ENCODE results near the gene RSRC2. TPM values are rescaled to one million over a fixed set of nuclear protein-coding genes. Genes with fewer than 3 reads are reported as not detected.
A peak's percentile ranks its signal among the peaks of the same experiment; 100 is the strongest.
"Not testable (repeated sequence)": the region's sequence is repeated elsewhere in the genome, so short reads cannot be mapped to it uniquely, and the experiment has no call there.

Gene RSRC2
- 258 TPM for total RNA-seq

DNA sequence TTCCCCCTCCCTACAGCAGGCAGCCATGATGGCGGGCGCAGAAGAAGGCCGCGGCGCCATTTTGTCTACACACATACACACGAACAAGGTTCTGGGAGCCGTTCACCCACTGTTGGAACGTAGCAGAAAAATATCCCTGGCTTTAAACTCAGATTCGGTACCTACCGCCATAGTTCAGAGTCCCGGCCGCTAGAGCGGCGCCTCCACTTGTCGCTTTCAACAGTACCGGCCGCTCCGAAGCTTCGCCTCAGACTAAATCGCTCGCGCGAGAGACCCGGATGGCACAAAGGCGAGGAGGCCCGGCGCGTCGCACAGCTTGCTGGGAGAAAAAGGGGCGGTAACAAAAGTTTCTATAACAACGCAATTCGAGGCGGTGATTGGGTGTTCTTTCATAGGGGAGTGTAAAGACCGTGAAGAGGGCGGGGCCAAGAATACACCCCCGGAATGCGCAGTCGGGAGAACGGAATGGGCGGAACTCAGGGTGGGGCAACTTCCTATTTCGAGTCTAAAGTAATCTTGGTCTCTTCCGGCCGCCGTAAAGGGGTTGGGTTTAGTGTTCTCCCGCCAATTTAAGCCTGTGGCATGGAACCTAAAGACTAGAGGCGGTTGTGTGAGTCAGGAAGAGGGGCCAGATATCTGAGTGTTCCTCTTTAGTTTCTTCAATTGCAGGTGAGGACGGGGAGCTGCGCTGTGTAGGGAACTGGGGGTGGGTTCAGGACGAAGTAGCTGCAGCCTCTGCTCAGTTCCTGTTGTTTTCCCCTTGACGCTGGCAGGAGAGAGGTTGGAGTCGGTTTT, at the start of gene RSRC2, which contains the start of gene KNTC1:
TSS of gene RSRC2 (minus strand) at position 254 of the 795 bp plus-strand sequence. CDS start at position 171, 83 bp downstream.
TSS of gene KNTC1 (plus strand) at position 567 of the 795 bp plus-strand sequence. CDS start 2,815 bp downstream, outside the sequence.
- Histone ChIP-seq H3K4me3 (ENCODE audit: low read length) (peak within 1 kb of the TSS; percentile 100), H3K9me3 (ENCODE audit: low read depth, low read length) (no peaks in the 10 kb centered on the region), H3K4me1 (ENCODE audit: insufficient read depth, low read length) (peaks cover 41% of the 10 kb centered on the region), H3K27me3 (ENCODE audit: insufficient read depth, low read length) (no peaks in the 10 kb centered on the region)

DNA sequence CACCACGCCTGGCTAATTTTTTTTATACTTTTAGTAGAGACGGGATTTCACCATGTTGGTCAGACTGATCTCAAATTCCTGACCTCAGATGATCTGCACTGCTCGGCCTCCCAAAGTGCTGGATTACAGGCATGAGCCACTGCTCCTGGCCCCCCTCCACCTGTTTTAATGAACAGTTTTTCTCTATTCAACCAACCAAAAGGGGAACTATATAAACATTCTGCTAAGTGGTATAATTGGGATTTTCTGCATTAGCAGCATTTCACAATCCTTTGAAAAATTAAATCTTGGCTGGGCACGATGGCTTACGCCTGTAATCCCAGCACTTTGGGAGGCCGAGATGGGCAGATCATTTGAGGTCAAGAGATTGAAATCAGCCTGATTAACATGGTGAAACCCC, 45.1 kb upstream of the RSRC2 start:
- no peaks in the 10 kb centered on the region for H3K4me1 ChIP-seq (ENCODE audit: insufficient read depth, low read length)
- H3K27me3 ChIP-seq (ENCODE audit: insufficient read depth, low read length): no peaks in the 10 kb centered on the region
- no peak overlapping the region for H3K4me3 ChIP-seq (ENCODE audit: low read length)
- no peaks in the 10 kb centered on the region for H3K9me3 ChIP-seq (ENCODE audit: low read depth, low read length)

DNA sequence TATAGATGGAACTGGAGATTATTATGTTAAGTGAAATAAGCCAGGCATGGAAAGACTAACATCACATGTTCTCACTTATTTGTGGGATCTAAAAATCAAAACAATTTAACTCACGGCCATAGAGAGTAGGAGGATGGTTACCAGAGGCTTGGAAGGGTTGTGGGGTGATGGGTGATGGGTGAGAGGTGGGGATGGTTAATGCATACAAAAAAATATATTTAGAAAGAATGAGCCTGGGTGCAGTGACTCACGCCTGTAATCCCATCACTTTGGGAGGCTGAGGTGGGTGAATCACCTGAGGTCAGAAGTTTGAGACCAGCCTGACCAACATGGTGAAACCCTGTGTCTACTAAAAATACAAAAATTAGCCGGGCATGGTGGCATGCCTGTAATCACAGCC, 43.3 kb upstream of the RSRC2 start:
- not testable (repeated sequence) for H3K4me1 ChIP-seq (ENCODE audit: insufficient read depth, low read length); H3K27me3 ChIP-seq (ENCODE audit: insufficient read depth, low read length); H3K9me3 ChIP-seq (ENCODE audit: low read depth, low read length); H3K4me3 ChIP-seq (ENCODE audit: low read length)

GRCh38 chr12:122569288-122569687, 42.6 kb upstream of the RSRC2 start:
- Histone ChIP-seq H3K4me1 (ENCODE audit: insufficient read depth, low read length) (no peaks in the 10 kb centered on the region), H3K4me3 (ENCODE audit: low read length) (no peak overlapping the region), H3K9me3 (ENCODE audit: low read depth, low read length) (no peaks in the 10 kb centered on the region), H3K27me3 (ENCODE audit: insufficient read depth, low read length) (no peaks in the 10 kb centered on the region)

GRCh38 chr12:122566816-122567215, 40.1 kb upstream of the RSRC2 start:
- not testable (repeated sequence) for H3K27me3 ChIP-seq (ENCODE audit: insufficient read depth, low read length); H3K9me3 ChIP-seq (ENCODE audit: low read depth, low read length); H3K4me1 ChIP-seq (ENCODE audit: insufficient read depth, low read length); H3K4me3 ChIP-seq (ENCODE audit: low read length)

- no peak overlapping the region for H3K4me3 ChIP-seq (ENCODE audit: low read length)
- H3K9me3 ChIP-seq (ENCODE audit: low read depth, low read length): no peaks in the 10 kb centered on the region
- no peaks in the 10 kb centered on the region for H3K27me3 ChIP-seq (ENCODE audit: insufficient read depth, low read length)
- no peaks in the 10 kb centered on the region for H3K4me1 ChIP-seq (ENCODE audit: insufficient read depth, low read length)
Measured at GRCh38 chr12:122563361-122563760, 36.6 kb upstream of the RSRC2 start.

- Histone ChIP-seq H3K9me3 (ENCODE audit: low read depth, low read length) (no peaks in the 10 kb centered on the region), H3K4me1 (ENCODE audit: insufficient read depth, low read length) (no peaks in the 10 kb centered on the region), H3K27me3 (ENCODE audit: insufficient read depth, low read length) (no peaks in the 10 kb centered on the region), H3K4me3 (ENCODE audit: low read length) (no peak overlapping the region)
Measured at GRCh38 chr12:122560138-122560537, 33.4 kb upstream of the RSRC2 start.

GRCh38 chr12:122558745-122559641, 32.3 kb upstream of the RSRC2 start:
- H3K9me3 ChIP-seq (ENCODE audit: low read depth, low read length): no peaks in the 10 kb centered on the region
- H3K4me3 ChIP-seq (ENCODE audit: low read length): no peak overlapping the region
- no peaks in the 10 kb centered on the region for H3K27me3 ChIP-seq (ENCODE audit: insufficient read depth, low read length)
- H3K4me1 ChIP-seq (ENCODE audit: insufficient read depth, low read length): no peaks in the 10 kb centered on the region

DNA sequence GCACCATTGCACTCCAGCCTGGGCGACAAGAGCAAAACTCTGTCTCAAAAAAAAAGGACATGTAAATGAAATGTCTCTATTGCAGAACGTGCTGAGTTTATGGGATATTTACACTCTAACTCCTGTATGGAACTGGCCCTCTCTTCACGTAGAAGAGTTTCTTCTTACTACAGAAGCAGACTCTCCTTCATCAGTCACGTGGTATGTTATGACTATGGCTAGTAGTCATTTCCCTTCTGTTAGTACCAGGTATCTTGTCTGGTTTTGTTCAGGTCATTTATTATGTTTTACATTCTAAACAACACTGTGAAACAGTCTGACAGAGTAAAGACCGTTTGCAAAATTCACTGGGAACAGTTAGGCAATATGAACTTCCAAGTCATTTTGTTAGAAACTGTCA, 20.6 kb upstream of the RSRC2 start:
- no peaks in the 10 kb centered on the region for H3K4me1 ChIP-seq (ENCODE audit: insufficient read depth, low read length)
- no peaks in the 10 kb centered on the region for H3K27me3 ChIP-seq (ENCODE audit: insufficient read depth, low read length)
- H3K4me3 ChIP-seq (ENCODE audit: low read length): no peak overlapping the region
- no peaks in the 10 kb centered on the region for H3K9me3 ChIP-seq (ENCODE audit: low read depth, low read length)

DNA sequence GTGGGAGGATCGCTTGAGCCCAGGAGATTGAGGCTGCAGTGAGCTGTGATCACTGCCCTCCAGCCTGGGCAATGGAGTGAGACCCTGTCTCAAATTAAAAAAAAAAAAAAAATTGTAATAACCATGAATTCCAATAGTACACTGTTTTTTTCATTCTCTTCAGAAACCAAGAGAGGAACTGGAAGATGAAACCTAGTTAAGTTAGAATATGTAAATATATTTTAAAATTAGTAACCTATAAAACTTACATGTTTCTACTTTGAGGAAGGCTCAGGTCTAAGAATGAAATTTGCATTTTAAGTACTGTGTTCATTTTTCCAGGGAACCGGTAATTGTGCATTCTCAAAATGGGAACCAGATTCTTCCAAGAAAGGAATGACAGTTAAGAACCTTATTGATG, 19.1 kb upstream of the RSRC2 start:
- no peaks in the 10 kb centered on the region for H3K27me3 ChIP-seq (ENCODE audit: insufficient read depth, low read length)
- H3K4me3 ChIP-seq (ENCODE audit: low read length): no peak overlapping the region
- H3K9me3 ChIP-seq (ENCODE audit: low read depth, low read length): no peaks in the 10 kb centered on the region
- no peaks in the 10 kb centered on the region for H3K4me1 ChIP-seq (ENCODE audit: insufficient read depth, low read length)

DNA sequence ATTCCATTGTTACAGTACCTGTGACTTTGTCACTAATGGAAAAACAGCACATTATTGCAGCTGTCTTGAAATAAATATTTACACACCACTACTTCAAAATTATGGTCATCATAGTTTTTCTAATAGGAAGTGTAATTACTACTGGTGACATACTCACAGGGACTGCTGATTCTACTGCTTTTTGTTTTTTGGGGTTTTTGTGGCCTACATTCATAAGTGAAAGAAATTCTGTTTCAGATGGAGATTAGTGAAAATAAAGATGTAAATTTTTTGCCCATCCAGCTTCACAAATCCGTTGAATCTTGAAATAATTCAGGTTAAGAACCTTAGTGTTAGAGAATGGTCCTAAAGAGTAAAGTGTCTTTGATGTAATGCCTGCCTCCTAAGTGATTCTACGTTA, 17.8 kb upstream of the RSRC2 start:
- no peaks in the 10 kb centered on the region for H3K27me3 ChIP-seq (ENCODE audit: insufficient read depth, low read length)
- H3K9me3 ChIP-seq (ENCODE audit: low read depth, low read length): no peaks in the 10 kb centered on the region
- H3K4me3 ChIP-seq (ENCODE audit: low read length): no peak overlapping the region
- H3K4me1 ChIP-seq (ENCODE audit: insufficient read depth, low read length): no peaks in the 10 kb centered on the region

GRCh38 chr12:122538496-122538895, 11.8 kb upstream of the RSRC2 start:
- Histone ChIP-seq H3K27me3 (ENCODE audit: insufficient read depth, low read length) (no peaks in the 10 kb centered on the region), H3K4me3 (ENCODE audit: low read length) (no peak overlapping the region), H3K9me3 (ENCODE audit: low read depth, low read length) (no peaks in the 10 kb centered on the region), H3K4me1 (ENCODE audit: insufficient read depth, low read length) (no peaks in the 10 kb centered on the region)

DNA sequence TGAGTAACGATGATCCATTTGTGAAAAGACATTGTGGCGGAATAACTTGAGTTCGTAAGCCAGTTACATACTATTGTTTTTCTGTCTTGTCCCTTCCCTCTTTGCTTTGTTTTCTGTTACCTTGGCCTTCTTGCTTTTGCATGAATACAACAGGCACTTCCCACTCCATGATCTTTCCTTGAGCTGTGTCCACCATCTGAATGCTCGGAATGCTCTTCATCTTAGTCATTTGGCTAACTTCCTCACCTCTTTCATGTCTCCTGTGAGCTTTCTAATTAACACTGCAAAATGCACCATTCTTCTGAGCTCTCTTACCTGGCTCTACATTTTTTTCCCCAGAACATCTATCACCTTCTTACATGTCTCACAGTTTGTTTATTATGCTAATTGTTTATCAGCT, 10.3 kb upstream of the RSRC2 start:
- Histone ChIP-seq H3K9me3 (ENCODE audit: low read depth, low read length) (no peaks in the 10 kb centered on the region), H3K4me3 (ENCODE audit: low read length) (no peak overlapping the region), H3K4me1 (ENCODE audit: insufficient read depth, low read length) (no peaks in the 10 kb centered on the region), H3K27me3 (ENCODE audit: insufficient read depth, low read length) (no peaks in the 10 kb centered on the region)

GRCh38 chr12:122533856-122534255, 7.1 kb upstream of the RSRC2 start:
- Histone ChIP-seq H3K27me3 (ENCODE audit: insufficient read depth, low read length) (no peaks in the 10 kb centered on the region), H3K4me3 (ENCODE audit: low read length) (no peak overlapping the region), H3K9me3 (ENCODE audit: low read depth, low read length) (no peaks in the 10 kb centered on the region), H3K4me1 (ENCODE audit: insufficient read depth, low read length) (no peaks in the 10 kb centered on the region)

DNA sequence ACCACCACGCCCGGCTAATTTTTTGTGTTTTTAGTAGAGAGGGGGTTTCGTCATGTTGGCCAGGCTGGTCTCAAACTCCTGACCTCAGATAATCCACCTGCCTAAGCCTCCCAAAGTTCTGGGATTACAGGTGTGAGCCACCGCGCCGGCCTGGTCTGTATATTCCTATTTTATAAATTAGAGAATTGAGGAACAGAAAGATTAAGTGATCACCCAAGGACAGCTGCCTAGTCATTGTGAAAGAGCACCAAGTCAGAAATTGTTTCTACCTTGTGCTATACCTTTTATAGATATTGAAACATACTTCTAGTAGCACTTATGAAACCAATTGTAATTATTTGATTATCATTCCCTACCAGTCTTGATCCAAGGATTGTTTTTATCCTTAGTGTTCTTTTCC, 2.3 kb upstream of the RSRC2 start:
- Histone ChIP-seq H3K4me1 (ENCODE audit: insufficient read depth, low read length) (peaks cover 28% of the 10 kb centered on the region), H3K4me3 (ENCODE audit: low read length) (no peak overlapping the region), H3K27me3 (ENCODE audit: insufficient read depth, low read length) (no peaks in the 10 kb centered on the region), H3K9me3 (ENCODE audit: low read depth, low read length) (no peaks in the 10 kb centered on the region)

All from mononuclear cell (primary cell).